Measurements from ENCODE around the gene LRRTM4. TPM values are rescaled to one million over a fixed set of nuclear protein-coding genes. Genes with fewer than 3 reads are reported as not detected.

LRRTM4 gene
- total RNA-seq, 1 donor from 2014 or later: not detected

DNA sequence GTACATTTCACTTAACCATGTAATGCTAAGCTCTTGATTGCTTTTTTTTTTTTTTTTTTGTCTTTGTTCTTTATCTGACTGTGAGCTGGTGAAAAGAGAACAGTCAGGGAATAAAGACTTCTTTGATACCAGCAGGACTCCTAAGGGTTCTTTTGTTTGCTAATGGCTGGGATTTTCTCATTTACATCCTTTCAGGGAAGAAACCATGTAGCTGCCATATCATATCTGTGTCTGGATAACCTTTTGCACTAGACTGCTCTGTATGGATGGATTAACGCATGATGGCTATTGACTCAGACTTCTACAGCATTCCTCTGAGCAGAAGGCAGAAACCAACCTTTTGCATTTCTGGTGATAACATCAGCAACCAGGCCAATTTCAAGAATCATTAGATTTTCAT lies 504.0 kb downstream of the LRRTM4 start:
- Histone ChIP-seq H3K4me1 (no peaks in the 10 kb centered on the region), H3K27me3 (no peaks in the 10 kb centered on the region), H3K27ac (no peak overlapping the region), H3K9me3 (no peaks in the 10 kb centered on the region), H3K36me3 (no peaks in the 10 kb centered on the region), H3K4me3 (no peak overlapping the region)
- intact Hi-C loops (cut with DNase I): no loop called here
- DNase-seq (ENCODE audit: low spot score in 2 of 2): no peak
- TF ChIP-seq, protein P1, sequence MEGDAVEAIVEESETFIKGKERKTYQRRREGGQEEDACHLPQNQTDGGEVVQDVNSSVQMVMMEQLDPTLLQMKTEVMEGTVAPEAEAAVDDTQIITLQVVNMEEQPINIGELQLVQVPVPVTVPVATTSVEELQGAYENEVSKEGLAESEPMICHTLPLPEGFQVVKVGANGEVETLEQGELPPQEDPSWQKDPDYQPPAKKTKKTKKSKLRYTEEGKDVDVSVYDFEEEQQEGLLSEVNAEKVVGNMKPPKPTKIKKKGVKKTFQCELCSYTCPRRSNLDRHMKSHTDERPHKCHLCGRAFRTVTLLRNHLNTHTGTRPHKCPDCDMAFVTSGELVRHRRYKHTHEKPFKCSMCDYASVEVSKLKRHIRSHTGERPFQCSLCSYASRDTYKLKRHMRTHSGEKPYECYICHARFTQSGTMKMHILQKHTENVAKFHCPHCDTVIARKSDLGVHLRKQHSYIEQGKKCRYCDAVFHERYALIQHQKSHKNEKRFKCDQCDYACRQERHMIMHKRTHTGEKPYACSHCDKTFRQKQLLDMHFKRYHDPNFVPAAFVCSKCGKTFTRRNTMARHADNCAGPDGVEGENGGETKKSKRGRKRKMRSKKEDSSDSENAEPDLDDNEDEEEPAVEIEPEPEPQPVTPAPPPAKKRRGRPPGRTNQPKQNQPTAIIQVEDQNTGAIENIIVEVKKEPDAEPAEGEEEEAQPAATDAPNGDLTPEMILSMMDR (IDR thresholded peaks at IDR 0.05): no peak

DNA sequence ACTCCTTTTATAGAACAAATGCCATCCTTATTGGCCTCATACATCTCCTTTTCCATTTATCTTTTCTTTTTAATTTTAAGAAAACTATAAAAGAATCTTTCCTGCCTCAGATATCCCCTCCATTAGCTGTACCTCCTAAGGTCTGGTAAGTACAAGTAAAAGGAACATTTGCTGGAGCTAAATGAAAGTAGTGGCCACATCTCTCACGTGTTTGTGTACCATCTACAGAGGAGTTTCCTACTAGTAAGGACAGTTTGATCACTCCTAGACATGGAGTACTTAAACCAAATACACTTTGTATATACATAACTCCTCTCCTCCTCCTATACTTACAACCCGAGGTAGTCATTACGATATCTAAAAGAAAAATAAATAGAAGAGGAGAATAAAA lies 504.8 kb downstream of the LRRTM4 start:
- no peak for DNase-seq (ENCODE audit: low spot score in 2 of 2)

DNA sequence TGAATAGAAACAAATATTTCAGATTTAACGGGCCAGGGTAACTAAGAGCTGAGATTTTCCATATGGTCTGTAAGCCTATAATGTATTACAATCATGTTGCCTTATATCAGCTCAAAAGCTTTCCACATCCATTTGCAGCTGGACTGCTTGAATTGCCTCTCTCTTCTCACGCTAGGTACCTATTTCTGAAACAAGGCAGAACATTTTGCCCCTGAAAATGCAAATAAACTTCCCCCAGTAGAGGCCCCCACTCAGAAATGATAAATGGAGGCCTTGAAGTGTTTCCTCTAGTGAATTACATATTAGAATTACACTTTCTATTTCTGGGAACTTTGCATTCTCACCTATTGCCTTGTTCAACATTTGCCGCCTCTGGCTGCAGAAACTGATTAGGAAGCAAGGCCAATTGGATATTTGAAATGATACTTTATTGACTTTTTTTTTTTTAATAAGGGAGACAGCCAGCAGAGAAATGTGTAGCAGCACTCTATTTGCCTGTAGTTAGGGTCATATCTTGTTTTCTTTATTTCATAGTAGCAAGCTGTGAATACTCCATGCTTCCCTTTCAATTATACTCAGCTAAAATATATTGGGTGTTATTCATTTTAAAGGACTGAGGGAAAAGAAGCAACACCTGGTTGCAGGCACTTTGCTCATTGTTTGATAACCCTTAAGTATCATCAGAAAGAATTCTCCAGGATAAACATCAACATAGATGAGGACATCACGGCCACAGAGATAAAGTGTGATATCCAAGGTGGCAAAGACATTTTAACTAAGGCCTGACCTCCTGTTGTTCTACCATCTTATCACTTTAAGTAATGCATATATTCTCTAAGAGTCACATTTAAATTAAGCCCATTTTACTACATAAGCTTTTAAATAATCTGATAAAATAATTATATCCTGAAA lies 505.5 kb downstream of the LRRTM4 start:
- no peaks in the 10 kb centered on the region for H3K27me3 ChIP-seq
- TF ChIP-seq, protein P1 (IDR thresholded peaks at IDR 0.05): no peak
- intact Hi-C loops (cut with DNase I): no loop called here
- H3K36me3 ChIP-seq: no peaks in the 10 kb centered on the region
- H3K4me1 ChIP-seq: no peaks in the 10 kb centered on the region
- DNase-seq (ENCODE audit: low spot score in 2 of 2): no peak
- no peaks in the 10 kb centered on the region for H3K9me3 ChIP-seq
- H3K27ac ChIP-seq: no peak overlapping the region
- H3K4me3 ChIP-seq: no peak overlapping the region

More for the DNA sequence above, 504.8 kb downstream of the LRRTM4 start:
- no peaks in the 10 kb centered on the region for H3K9me3 ChIP-seq
- H3K4me1 ChIP-seq: no peaks in the 10 kb centered on the region
- no peaks in the 10 kb centered on the region for H3K27me3 ChIP-seq
- intact Hi-C loops (cut with DNase I): no loop called here
- H3K4me3 ChIP-seq: no peak overlapping the region
- H3K36me3 ChIP-seq: no peaks in the 10 kb centered on the region
- no peak overlapping the region for H3K27ac ChIP-seq
- TF ChIP-seq, protein P1 (IDR thresholded peaks at IDR 0.05): no peak

DNA sequence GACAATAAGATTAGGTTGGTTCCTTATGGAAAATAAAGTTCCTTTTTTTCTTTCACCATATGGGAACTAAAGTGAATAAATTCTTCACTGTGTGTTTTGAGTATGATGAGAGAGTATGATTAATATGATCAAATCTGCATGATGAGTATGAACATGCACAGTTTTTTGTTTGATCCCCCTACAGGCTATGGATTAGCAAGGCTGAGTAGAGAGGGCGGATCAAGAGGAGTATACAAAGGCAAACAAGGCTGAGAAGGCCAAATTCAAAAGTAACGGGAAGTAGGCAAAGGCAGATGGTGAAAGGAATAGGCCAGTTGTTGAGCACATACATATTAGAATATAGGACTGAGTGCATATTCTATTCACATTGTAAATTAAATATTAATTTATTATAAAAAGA lies 508.2 kb downstream of the LRRTM4 start:
- TF ChIP-seq, protein P1 (IDR thresholded peaks at IDR 0.05): no peak
- no peaks in the 10 kb centered on the region for H3K27me3 ChIP-seq
- intact Hi-C loops (cut with DNase I): no loop called here
- DNase-seq (ENCODE audit: low spot score in 2 of 2): no peak
- no peaks in the 10 kb centered on the region for H3K36me3 ChIP-seq
- no peak overlapping the region for H3K4me3 ChIP-seq
- H3K4me1 ChIP-seq: no peaks in the 10 kb centered on the region
- H3K9me3 ChIP-seq: no peaks in the 10 kb centered on the region
- H3K27ac ChIP-seq: no peak overlapping the region

DNA sequence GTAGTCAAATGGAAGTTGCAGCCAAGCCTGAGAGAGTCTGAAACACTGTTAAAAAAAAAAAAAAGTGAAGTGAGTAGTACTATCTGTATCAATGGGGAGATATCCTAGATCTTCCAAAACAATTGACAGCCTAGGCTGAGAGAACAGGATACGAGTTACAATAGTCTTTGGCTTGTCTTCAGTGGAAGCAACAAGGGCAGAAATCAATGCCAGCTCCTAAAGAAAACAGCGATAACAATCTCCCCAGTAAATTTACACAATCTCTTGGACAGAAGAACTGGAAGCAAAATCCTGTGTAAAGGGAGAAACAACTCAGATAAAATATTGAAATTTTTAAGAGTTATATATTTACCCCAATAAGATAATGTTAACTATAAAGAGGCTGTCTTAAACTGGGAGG lies 508.7 kb downstream of the LRRTM4 start:
- intact Hi-C loops (cut with DNase I): no loop called here
- TF ChIP-seq, protein P1 (IDR thresholded peaks at IDR 0.05): no peak
- Histone ChIP-seq H3K4me1 (no peaks in the 10 kb centered on the region), H3K9me3 (no peaks in the 10 kb centered on the region), H3K4me3 (no peak overlapping the region), H3K36me3 (no peaks in the 10 kb centered on the region), H3K27ac (no peak overlapping the region), H3K27me3 (no peaks in the 10 kb centered on the region)
- no peak for DNase-seq (ENCODE audit: low spot score in 2 of 2)
